Cardiac septum (tissue), 1 donor: ENCODE results near the gene TMOD4. TPM values are rescaled to one million over a fixed set of nuclear protein-coding genes. Genes with fewer than 3 reads are reported as not detected.

Experiments used
- total RNA-seq: library from RNA; stranded (reverse); fragmentation: NEBNext Ultra II Directional; extraction: Animal tissue kit (Norgen Biotek cat#: 25700); gene quantifications from one replicate; pipeline ENCODE4 v1.2.1, GENCODE V29; 2021
- donor health status: DM: no; HTN: no; CAD: no.

Gene TMOD4
- total RNA-seq, 1 donor from 2014 or later: not detected

Other genes with a start within 250 kb of the TMOD4 start
- gene SETDB1, start 249.6 kb downstream of the TMOD4 start, total RNA-seq: 15.5 TPM
- gene CERS2, start 201.1 kb downstream of the TMOD4 start, total RNA-seq: 76.0 TPM
- 0.16 TPM for gene ANXA9, start 193.7 kb downstream of the TMOD4 start, total RNA-seq
- 49.1 TPM for gene MINDY1, start 169.1 kb downstream of the TMOD4 start, total RNA-seq
- gene PRUNE1, start 167.5 kb downstream of the TMOD4 start, total RNA-seq: 31.0 TPM
- 0.32 TPM for gene BNIPL, start 139.4 kb downstream of the TMOD4 start, total RNA-seq
- 8.9 TPM for gene C1orf56, start 128.2 kb downstream of the TMOD4 start, total RNA-seq
- gene CDC42SE1, start 116.4 kb downstream of the TMOD4 start, total RNA-seq: 44.2 TPM
- 58.7 TPM for gene MLLT11, start 115.6 kb downstream of the TMOD4 start, total RNA-seq
- gene GABPB2, start 105.2 kb downstream of the TMOD4 start, total RNA-seq: 11.7 TPM
- gene SEMA6C, start 29.4 kb downstream of the TMOD4 start, total RNA-seq: 46.5 TPM
- gene TNFAIP8L2, start 19.3 kb downstream of the TMOD4 start, total RNA-seq: 0.86 TPM
- 12.5 TPM for gene LYSMD1, start 10.1 kb downstream of the TMOD4 start, total RNA-seq
- gene SCNM1, start 9.8 kb downstream of the TMOD4 start, total RNA-seq: 20.7 TPM
- 34.1 TPM for gene VPS72, start 14.2 kb upstream of the TMOD4 start, total RNA-seq
- gene PIP5K1A, start 22.6 kb upstream of the TMOD4 start, total RNA-seq: 40.6 TPM
- gene PSMD4, start 78.8 kb upstream of the TMOD4 start, total RNA-seq: 137 TPM
- gene ZNF687, start 106.3 kb upstream of the TMOD4 start, total RNA-seq: 12.8 TPM
- gene PI4KB, start 151.4 kb upstream of the TMOD4 start, total RNA-seq: 47.7 TPM
- gene RFX5, start 171.3 kb upstream of the TMOD4 start, total RNA-seq: 27.2 TPM
- 21.2 TPM for gene SELENBP1, start 196.7 kb upstream of the TMOD4 start, total RNA-seq
- 186 TPM for gene PSMB4, start 223.6 kb upstream of the TMOD4 start, total RNA-seq